Measurements from ENCODE around the gene SLC16A10. TPM values are rescaled to one million over a fixed set of nuclear protein-coding genes. Genes with fewer than 3 reads are reported as not detected.

SLC16A10 gene
- polyA plus RNA-seq, 3 donors: 0.05 to 0.15 TPM; not detected in 1

DNA sequence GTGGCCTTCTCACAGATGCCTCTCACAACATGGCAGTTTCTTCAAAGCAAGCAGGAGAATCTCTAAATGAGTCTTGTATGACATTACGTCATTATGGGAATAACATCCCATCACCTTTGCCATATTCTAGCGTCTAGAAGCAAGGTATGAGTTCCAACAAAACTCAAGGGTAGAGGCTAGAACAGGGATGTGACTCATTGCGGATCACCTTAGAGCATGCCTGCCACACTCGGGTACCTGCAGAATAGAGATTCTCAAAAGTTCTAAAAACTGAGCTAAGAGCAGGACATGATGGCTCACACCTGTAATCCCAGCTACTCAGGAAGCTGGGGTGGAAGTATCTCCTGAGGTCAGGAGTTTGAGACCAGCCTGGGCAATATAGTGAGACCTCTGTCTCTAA, 182.8 kb downstream of the SLC16A10 start:
- Mint-ChIP-seq H3K27me3 (ENCODE audit: low read depth in 3 of 3) (peaks cover 0 to 1% (median 0%) of the 10 kb centered on the region in 3 donors), H3K36me3 (peaks cover 52 to 78% of the 10 kb centered on the region in 2 donors), H3K9me3 (peaks cover 9 to 32% (median 28%) of the 10 kb centered on the region in 7 donors), H3K4me3 (no peak overlapping the region), H3K4me1 (peaks cover 5% of the 10 kb centered on the region), H3K27ac (peak overlapping the region in 1 of 7 donors; percentile 21)
- 89% methylated on average over 3 of the region's 4 CpGs for WGBS (ENCODE audit: insufficient coverage)
- Histone ChIP-seq H3K27ac (ENCODE audit: low read depth in 1 of 2, low read length in 2 of 2) (peak overlapping the region in 1 of 2 donors; percentile 23), H4K20me1 (ENCODE audit: insufficient read depth, low read length) (no peaks in the 10 kb centered on the region), H3K4me1 (ENCODE audit: control insufficient read depth in 1 of 2, insufficient read depth in 2 of 2, low read length in 2 of 2) (no peaks in the 10 kb centered on the region), H3K79me2 (ENCODE audit: insufficient read depth, low read length) (peaks cover 9% of the 10 kb centered on the region), H3K4me3 (replicated peaks in 1 of 3; ENCODE audit: low read depth in 2 of 3, low read length in 3 of 3) (no peak overlapping the region), H2AFZ (ENCODE audit: insufficient read depth, low read depth, low read length, poor library complexity, severe bottlenecking) (no peak overlapping the region), H3K9me3 (replicated peaks in 1 of 2; ENCODE audit: control insufficient read depth in 1 of 2, insufficient read depth in 1 of 2, low read length in 2 of 2) (peaks cover 15% of the 10 kb centered on the region in 2 donors), H3K4me2 (replicated peaks; ENCODE audit: extremely low read depth, low read length, poor library complexity, severe bottlenecking) (no peak overlapping the region), H3K27me3 (ENCODE audit: control insufficient read depth in 2 of 2, insufficient read depth in 2 of 2, low read length in 2 of 2) (no peaks in the 10 kb centered on the region), H3K9ac (ENCODE audit: insufficient read depth, low read length, poor library complexity, severe bottlenecking) (no peak overlapping the region), H3K36me3 (replicated peaks in 1 of 2; ENCODE audit: control insufficient read depth in 1 of 2, insufficient read depth in 2 of 2, low read length in 2 of 2) (peaks cover 43 to 69% of the 10 kb centered on the region in 2 donors)
- TF ChIP-seq CTCF (IDR thresholded peaks at IDR 0.05): no peak
- intact Hi-C loops (cut with micrococcal nuclease): no loop called here
- DNase-seq: no peak

DNA sequence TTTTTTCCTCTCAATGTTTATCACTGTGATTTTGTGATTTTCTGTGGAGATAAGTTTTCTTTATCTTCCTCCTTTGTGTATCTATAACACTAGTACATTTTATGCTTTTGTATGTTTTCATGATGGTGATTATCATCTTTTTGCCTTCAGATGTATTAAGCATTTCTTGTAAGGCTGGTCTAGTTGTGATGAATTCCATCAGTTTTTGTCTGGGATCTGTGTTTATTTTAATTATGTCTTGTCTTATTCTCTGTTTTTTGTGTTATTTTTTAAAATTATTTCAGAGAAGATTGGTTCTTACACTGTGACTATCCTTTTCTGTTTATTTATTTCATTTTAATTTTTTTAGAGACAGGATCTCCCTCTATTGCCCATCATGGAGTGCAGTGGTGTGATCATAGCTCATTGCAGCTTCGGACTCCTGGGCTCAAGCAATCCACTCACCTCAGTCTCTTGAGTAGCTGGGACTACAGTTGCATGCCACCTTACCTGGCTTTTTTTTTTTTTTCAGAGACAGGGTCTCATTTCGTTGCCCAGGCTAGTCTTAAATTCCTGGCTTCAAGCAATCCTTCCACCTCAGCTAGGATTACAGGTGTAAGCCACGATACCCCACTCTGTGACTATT, 187.4 kb downstream of the SLC16A10 start:
- DNase-seq: no peak
- Histone ChIP-seq H3K36me3 (replicated peaks in 1 of 2; ENCODE audit: control insufficient read depth in 1 of 2, insufficient read depth in 2 of 2, low read length in 2 of 2) (peaks cover 63 to 75% of the 10 kb centered on the region in 2 donors), H3K27me3 (ENCODE audit: control insufficient read depth in 2 of 2, insufficient read depth in 2 of 2, low read length in 2 of 2) (no peaks in the 10 kb centered on the region)

More for the DNA sequence above, 187.4 kb downstream of the SLC16A10 start:
- Histone ChIP-seq H4K20me1 (ENCODE audit: insufficient read depth, low read length) (no peaks in the 10 kb centered on the region), H3K4me1 (ENCODE audit: control insufficient read depth in 1 of 2, insufficient read depth in 2 of 2, low read length in 2 of 2) (no peaks in the 10 kb centered on the region), H3K27ac (ENCODE audit: low read depth in 1 of 2, low read length in 2 of 2) (no peak overlapping the region), H3K79me2 (ENCODE audit: insufficient read depth, low read length) (peaks cover 6% of the 10 kb centered on the region), H3K4me3 (replicated peaks in 1 of 3; ENCODE audit: low read depth in 2 of 3, low read length in 3 of 3) (no peak overlapping the region), H3K4me2 (replicated peaks; ENCODE audit: extremely low read depth, low read length, poor library complexity, severe bottlenecking) (no peak overlapping the region), H3K9me3 (replicated peaks in 1 of 2; ENCODE audit: control insufficient read depth in 1 of 2, insufficient read depth in 1 of 2, low read length in 2 of 2) (peaks cover 18 to 21% of the 10 kb centered on the region in 2 donors), H3K9ac (ENCODE audit: insufficient read depth, low read length, poor library complexity, severe bottlenecking) (no peak overlapping the region), H2AFZ (ENCODE audit: insufficient read depth, low read depth, low read length, poor library complexity, severe bottlenecking) (no peak overlapping the region)
- no peak for TF ChIP-seq CTCF (IDR thresholded peaks at IDR 0.05)
- peaks cover 24 to 42% (median 36%) of the 10 kb centered on the region in 7 donors for H3K9me3 Mint-ChIP-seq
- no peaks in the 10 kb centered on the region for H3K4me1 Mint-ChIP-seq
- WGBS (ENCODE audit: insufficient coverage): 100% methylated on average over 1 of the region's 3 CpGs
- no peaks in the 10 kb centered on the region for H3K27me3 Mint-ChIP-seq (ENCODE audit: low read depth in 3 of 3)
- H3K4me3 Mint-ChIP-seq: no peak overlapping the region
- intact Hi-C loops (cut with micrococcal nuclease): no loop called here
- H3K27ac Mint-ChIP-seq: peak overlapping the region in 2 of 7 donors; percentile 12 to 46
- peaks cover 67 to 86% of the 10 kb centered on the region in 2 donors for H3K36me3 Mint-ChIP-seq

All from CD14-positive monocyte (primary cell).